Right forelimb (tissue), 1 donor: Measurements from ENCODE around the gene USHBP1.

ENCODE experiments used
- DNase-seq: peaks from one replicate; pipeline ENCODE4 v3.0.0-alpha.2; 2018

Gene USHBP1

GRCh38 chr19:17262557-17262956 is 2.0 kb downstream of the USHBP1 start:
- no peak for DNase-seq

GRCh38 chr19:17260842-17261325 is 3.7 kb downstream of the USHBP1 start:
- peak; percentile 71 for DNase-seq

- no peak for DNase-seq
Observed at GRCh38 chr19:17259934-17260333, 4.6 kb downstream of the USHBP1 start.

GRCh38 chr19:17259118-17259780 is 5.3 kb downstream of the USHBP1 start:
- DNase-seq: no peak

- DNase-seq: no peak
Observed at GRCh38 chr19:17256130-17256529, 8.4 kb downstream of the USHBP1 start.

- DNase-seq: no peak
Observed at GRCh38 chr19:17255150-17255621, 9.4 kb downstream of the USHBP1 start.

- DNase-seq: no peak
Observed at GRCh38 chr19:17254636-17255035, 9.9 kb downstream of the USHBP1 start.

GRCh38 chr19:17249887-17250548 is 14.5 kb downstream of the USHBP1 start:
- no peak for DNase-seq

- DNase-seq: no peak
Observed at GRCh38 chr19:17248011-17248776, 16.4 kb downstream of the USHBP1 start.

- DNase-seq: no peak
Observed at GRCh38 chr19:17246681-17247425, 17.7 kb downstream of the USHBP1 start.

GRCh38 chr19:17245535-17245984 is 19.0 kb downstream of the USHBP1 start, which contains the start of gene NR2F6:
TSS of gene NR2F6 (minus strand) at chr19:17245919. CDS start at chr19:17245220, 699 bp downstream.
- DNase-seq: no peak

- DNase-seq: no peak
Observed at GRCh38 chr19:17244618-17245534, 19.7 kb downstream of the USHBP1 start.

GRCh38 chr19:17243830-17244617 is 20.5 kb downstream of the USHBP1 start:
- DNase-seq: no peak

GRCh38 chr19:17243211-17243829 is 21.2 kb downstream of the USHBP1 start:
- no peak for DNase-seq

- DNase-seq: no peak
Observed at GRCh38 chr19:17242431-17243208, 21.9 kb downstream of the USHBP1 start.

GRCh38 chr19:17240826-17241399 is 23.6 kb downstream of the USHBP1 start:
- DNase-seq: no peak

- no peak for DNase-seq
Observed at GRCh38 chr19:17240062-17240752, 24.3 kb downstream of the USHBP1 start.
